Activated T-cell treated with anti-CD3 and anti-CD28 coated beads, Interleukin-2, amount 50 U/mL, for 72 hours (primary cell): ENCODE results near the gene EPG5. TPM values are rescaled to one million over a fixed set of nuclear protein-coding genes. Genes with fewer than 3 reads are reported as not detected.
"Not testable (repeated sequence)": the region's sequence is repeated elsewhere in the genome, so short reads cannot be mapped to it uniquely, and the experiment has no call there.

ENCODE experiments used
- ATAC-seq, 2 donors: fragments of 150-1000 bp; cut with Tn5 transposase; replicated peaks in 1 of 2; 2 replicates each; pipeline ENCODE4 v1.10.0; 2021; ENCODE audit warnings: moderate library complexity in 2 of 2, mild to moderate bottlenecking in 1 of 2
- DNase-seq, 2 donors: peaks; one replicate each; pipeline ENCODE4 v3.0.0; 2021 to 2022; ENCODE audit warnings: mixed read lengths in 1 of 2
- H3K27ac Mint-ChIP-seq: one replicate; pipeline ENCODE4 v1.8.0; 2022; ENCODE audit warnings: mild to moderate bottlenecking, moderate library complexity, mixed read lengths
- H3K27me3 Mint-ChIP-seq: one replicate; pipeline ENCODE4 v1.8.0; 2022; ENCODE audit warnings: low read depth, mixed read lengths
- H3K36me3 Mint-ChIP-seq, 2 donors: one replicate each; pipeline ENCODE4 v1.8.0; 2022; ENCODE audit warnings: mixed read lengths in 2 of 2, mild to moderate bottlenecking in 1 of 2; ENCODE audit not compliant: insufficient read depth in 2 of 2
- H3K4me1 Mint-ChIP-seq: one replicate; pipeline ENCODE4 v1.8.0; 2022; ENCODE audit warnings: low read depth, mixed read lengths
- H3K4me3 Mint-ChIP-seq, 2 donors: one replicate each; pipeline ENCODE4 v1.8.0; 2022; ENCODE audit warnings: mild to moderate bottlenecking in 2 of 2, mixed read lengths in 2 of 2, moderate library complexity in 2 of 2
- H3K9me3 Mint-ChIP-seq, 2 donors: one replicate each; pipeline ENCODE4 v1.8.0; 2022; ENCODE audit warnings: mixed read lengths in 2 of 2
- total RNA-seq, 2 donors: library from RNA; stranded (reverse); gene quantifications; one replicate each; pipeline ENCODE4 v1.2.3, GENCODE V29; 2022

The EPG5 gene
- total RNA-seq, 2 donors from 2014 or later = 22.2 to 27.0 TPM

DNA sequence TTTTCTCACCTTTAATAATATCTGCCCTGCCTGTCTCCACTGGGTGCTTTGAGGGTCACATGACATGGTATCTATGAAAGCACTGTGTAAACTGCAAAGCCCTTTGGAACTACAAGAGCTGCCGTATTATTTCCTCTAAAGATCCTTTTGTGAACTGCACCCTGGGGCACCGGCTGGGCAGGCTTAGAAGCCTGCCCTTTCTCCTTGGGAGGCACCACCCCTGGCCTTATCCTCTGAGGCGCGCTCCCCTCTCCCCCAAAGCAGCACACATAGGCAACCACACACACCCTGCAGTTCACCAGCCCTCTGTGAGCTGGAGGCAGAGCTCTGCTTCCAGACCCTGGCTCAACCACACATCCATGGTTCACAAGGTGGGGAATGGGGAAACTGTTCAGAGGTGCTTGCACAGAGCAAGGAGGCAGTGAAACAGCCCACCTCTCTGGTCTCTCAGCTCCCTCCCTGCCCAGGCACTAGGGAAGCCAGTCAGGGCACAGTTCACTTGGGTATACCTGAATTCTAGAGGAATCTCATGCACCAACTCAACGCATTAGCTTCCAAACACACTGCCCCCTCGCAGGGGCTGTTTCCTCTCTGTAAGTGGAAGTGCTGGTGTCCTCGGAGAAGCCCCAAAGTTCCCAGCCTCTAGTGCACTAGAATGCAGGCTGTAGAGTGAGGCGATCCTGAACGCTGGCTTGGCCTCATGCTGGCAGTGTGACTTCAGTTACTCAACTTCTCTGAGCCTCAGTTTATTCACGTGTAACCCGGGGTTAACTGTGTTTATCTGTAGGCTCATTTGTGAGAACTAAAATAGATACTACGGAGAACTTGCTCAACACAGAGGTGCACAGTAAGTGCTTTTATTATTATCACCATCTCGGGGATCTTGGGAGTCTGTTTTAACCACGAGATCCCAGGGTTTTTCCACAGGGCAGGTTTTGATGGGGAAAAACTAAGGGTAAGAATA, 130.6 kb downstream of the EPG5 start:
- Mint-ChIP-seq H3K27ac (no peak overlapping the region), H3K4me1 (peaks cover 7% of the 10 kb centered on the region), H3K4me3 (peak overlapping the region; percentile 56 to 74), H3K9me3 (no peaks in the 10 kb centered on the region), H3K27me3 (peaks cover 46% of the 10 kb centered on the region), H3K36me3 (no peaks in the 10 kb centered on the region)
- ATAC-seq = no peak
- DNase-seq = no peak

DNA sequence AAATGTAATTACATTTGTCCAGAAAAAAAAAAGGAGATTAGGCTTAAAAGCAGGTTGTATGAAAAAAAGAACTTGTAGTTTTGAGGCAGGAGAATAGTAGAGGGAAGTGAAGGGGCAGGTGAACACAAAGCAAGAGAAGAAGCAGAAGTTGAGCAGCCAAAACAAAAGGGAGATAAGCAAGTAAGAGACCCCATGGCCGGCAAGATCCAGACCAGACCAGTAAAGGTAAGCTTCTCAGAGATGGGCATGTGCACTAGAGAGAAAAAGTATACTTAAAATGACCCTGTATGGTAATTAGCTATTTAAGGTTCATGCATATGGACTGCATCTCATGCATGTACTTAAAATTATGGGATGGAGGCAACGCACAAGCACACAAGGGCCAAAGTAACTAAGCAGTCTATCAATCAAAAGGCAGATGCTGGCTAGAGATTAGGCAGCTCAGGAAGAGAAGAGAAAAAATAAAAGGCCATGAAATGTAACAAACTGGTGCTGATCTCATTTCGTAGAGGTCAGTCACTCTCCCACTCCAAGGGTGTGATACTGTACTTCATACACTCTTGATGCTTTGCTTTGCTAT, 132.0 kb downstream of the EPG5 start:
- DNase-seq (no peak), ATAC-seq (no peak)
- Mint-ChIP-seq H3K4me3 (no peak overlapping the region), H3K36me3 (no peaks in the 10 kb centered on the region), H3K9me3 (no peaks in the 10 kb centered on the region), H3K4me1 (peaks cover 7% of the 10 kb centered on the region), H3K27ac (no peak overlapping the region), H3K27me3 (peaks cover 38% of the 10 kb centered on the region)

DNA sequence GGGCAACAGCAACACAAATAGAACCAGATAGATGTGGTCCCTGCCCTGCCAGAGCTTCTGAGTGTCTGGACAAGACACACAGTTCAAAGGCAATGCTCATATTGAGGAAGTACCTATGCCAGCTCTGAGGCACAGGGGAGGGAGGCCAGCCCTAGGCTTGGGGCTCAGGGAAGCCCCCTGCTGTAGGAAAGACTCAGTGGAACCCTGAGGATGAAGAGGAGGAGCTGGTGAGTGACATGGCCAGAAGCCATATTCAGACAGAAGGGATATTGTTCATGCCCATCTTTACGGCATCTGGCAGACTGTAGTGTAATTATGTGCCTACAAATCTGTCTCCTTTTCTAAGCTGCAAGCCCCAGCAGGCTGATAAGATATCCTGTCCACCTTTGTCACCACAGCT, 132.8 kb downstream of the EPG5 start:
- H3K9me3 Mint-ChIP-seq = no peaks in the 10 kb centered on the region
- no peak for ATAC-seq
- H3K27me3 Mint-ChIP-seq = peaks cover 29% of the 10 kb centered on the region
- no peaks in the 10 kb centered on the region for H3K36me3 Mint-ChIP-seq
- peaks cover 7% of the 10 kb centered on the region for H3K4me1 Mint-ChIP-seq
- no peak for DNase-seq
- no peak overlapping the region for H3K4me3 Mint-ChIP-seq
- H3K27ac Mint-ChIP-seq = no peak overlapping the region

DNA sequence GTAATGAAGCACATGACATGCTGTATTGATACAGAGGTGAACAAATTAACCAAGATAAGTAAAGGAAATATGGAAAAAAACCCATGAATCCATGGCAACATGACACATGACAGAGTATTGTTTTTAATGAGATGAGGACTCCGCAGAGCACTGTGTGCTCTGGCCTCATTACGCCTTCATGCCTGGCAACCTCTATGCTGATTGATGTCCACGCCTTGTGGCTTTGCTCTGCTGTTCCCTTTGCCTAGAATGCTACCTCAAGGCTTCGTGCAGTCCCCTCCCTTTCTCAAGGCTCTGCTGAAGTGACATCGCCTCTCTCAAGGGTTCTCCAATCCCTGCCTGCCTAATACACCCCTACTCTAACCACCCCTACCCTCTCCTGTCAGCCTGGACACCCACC, 133.3 kb downstream of the EPG5 start:
- no peak for DNase-seq
- no peak overlapping the region for H3K27ac Mint-ChIP-seq
- peaks cover 26% of the 10 kb centered on the region for H3K27me3 Mint-ChIP-seq
- H3K4me1 Mint-ChIP-seq = peaks cover 7% of the 10 kb centered on the region
- no peaks in the 10 kb centered on the region for H3K9me3 Mint-ChIP-seq
- no peak overlapping the region for H3K4me3 Mint-ChIP-seq
- no peak for ATAC-seq
- no peaks in the 10 kb centered on the region for H3K36me3 Mint-ChIP-seq

DNA sequence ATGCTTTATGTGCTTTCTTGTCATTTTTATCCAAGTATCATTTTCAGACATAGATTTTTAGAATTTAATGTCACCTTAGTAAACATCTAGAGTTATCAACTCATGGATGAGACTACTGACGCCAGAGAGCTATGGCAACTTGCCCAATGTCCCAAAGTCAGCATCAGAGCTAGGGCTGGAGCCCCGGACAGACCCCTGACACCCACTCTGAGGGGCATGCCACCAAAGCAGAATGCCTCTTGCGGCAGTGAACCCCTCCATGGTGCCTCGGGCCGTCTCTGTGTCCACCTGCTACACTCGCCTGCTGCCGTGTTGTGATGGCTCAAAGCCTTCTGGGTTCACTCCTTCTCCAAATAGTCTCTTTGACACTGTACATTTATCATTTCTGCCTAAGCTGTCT, 136.2 kb downstream of the EPG5 start:
- Mint-ChIP-seq H3K27ac (no peak overlapping the region), H3K27me3 (peaks cover 14% of the 10 kb centered on the region), H3K4me1 (peaks cover 14% of the 10 kb centered on the region), H3K4me3 (no peak overlapping the region), H3K9me3 (no peaks in the 10 kb centered on the region), H3K36me3 (no peaks in the 10 kb centered on the region)
- no peak for ATAC-seq
- DNase-seq = no peak

DNA sequence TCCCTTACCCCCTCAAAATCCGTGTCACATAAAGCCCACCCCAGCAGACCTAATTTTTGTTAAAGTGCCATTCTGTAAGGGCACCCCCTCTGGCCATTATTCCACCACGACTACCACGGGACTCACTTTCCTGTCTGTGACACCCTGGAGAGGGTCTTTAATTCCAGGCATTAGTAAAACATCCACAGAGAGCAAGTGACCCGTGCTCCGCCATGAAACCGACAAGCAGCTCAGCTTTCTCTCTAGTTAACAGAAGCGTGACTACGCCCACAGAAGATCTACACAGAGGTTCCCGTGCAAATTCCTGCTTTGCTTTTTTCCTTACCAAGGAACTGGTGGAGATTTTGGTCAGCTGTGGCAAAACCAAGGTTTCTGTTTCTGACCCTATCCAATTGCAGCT, 137.3 kb downstream of the EPG5 start:
- H3K9me3 Mint-ChIP-seq = no peaks in the 10 kb centered on the region
- peaks cover 3% of the 10 kb centered on the region for H3K27me3 Mint-ChIP-seq
- H3K4me1 Mint-ChIP-seq = peaks cover 17% of the 10 kb centered on the region
- no peak overlapping the region for H3K4me3 Mint-ChIP-seq
- DNase-seq (no peak), ATAC-seq (no peak)
- H3K27ac Mint-ChIP-seq = no peak overlapping the region
- H3K36me3 Mint-ChIP-seq = no peaks in the 10 kb centered on the region

DNA sequence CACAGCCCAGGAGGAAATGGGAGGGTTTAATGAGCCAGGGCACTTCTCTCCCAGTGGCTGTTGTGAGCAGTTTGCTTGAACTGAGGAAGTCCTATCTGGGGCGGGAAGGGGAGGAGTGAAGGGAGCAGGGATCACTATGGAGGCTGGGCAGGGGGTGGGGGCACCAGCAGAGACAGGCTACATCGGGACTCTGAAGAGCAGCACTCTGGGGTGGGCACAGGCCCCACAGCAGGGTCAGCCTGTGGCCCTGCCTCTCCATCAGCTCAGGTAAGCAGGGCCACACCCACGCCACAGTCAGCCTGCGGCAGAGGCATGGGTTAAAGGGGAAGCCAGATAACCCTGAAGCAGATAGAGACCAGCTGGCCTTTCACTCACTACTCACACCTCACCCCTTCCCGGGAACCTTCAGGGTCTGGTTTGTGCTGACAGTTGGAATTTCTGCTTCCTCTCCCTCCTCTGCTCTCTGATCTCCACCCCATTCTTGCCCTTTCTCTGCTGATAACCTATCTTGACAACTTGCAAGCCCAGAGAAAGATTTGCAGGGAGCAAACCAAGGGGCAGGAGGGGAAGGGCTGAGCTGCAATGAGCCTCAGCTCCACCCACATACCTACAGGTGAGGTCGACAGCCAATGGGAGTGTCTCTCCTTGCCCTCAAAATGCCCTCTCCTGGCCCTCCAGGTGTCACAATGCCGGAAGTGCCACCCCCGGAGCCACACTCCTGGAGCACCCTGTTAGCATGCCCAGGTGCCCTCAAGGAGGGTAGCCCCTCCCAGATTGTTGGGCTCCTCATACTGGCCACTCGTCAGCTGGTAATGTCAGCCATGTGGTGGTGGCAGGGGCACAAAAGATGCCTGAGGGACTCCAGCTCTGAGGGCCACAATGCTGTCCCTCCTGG, 138.0 kb downstream of the EPG5 start:
- Mint-ChIP-seq H3K4me1 (peaks cover 21% of the 10 kb centered on the region), H3K4me3 (no peak overlapping the region), H3K9me3 (no peaks in the 10 kb centered on the region), H3K27me3 (no peaks in the 10 kb centered on the region), H3K36me3 (no peaks in the 10 kb centered on the region), H3K27ac (no peak overlapping the region)
- ATAC-seq (no peak), DNase-seq (no peak)

DNA sequence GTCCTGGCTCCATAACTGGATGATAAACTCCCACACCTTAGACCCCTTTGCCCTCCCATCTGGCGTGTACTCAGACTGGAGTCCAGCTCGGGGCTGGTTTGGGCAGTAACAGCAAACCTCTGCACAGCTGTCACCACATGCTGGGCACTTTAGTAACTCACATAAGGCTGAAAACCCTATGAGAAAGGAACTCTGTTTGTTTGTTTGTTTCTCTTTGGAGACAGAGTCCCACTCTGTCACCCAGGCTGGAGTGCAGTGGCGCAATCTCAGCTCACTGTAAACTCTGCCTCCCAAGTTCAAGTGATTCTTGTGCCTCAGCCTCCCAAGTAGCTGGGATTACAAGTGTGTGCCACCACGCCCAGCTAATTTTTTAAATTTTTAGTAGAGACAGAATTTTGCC, 140.4 kb downstream of the EPG5 start:
- not testable (repeated sequence) for H3K36me3 Mint-ChIP-seq, H3K27ac Mint-ChIP-seq, DNase-seq, H3K27me3 Mint-ChIP-seq, H3K4me3 Mint-ChIP-seq, H3K9me3 Mint-ChIP-seq, ATAC-seq
- peaks cover 21% of the 10 kb centered on the region for H3K4me1 Mint-ChIP-seq

DNA sequence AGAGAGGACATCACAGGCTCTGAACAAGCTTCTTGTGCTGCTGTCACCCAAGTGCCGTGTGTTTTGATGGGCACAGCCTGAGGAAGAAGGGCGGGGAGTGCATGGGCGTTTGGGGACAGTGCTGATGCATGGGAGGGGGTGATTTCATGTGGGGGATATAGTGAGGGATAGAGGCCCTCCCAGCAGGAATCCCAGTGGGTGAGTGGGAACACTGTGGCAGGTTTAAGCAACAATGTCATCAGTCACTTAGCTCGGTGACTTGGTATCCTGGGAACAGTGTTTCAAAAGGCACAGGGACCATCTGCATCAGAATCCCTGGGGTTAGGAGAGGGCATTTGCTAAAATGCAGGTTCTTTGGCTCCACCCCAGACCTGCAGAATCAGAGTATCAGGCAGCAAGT, 141.0 kb downstream of the EPG5 start:
- Mint-ChIP-seq H3K27ac (no peak overlapping the region), H3K27me3 (peaks cover 11% of the 10 kb centered on the region), H3K36me3 (no peaks in the 10 kb centered on the region), H3K4me3 (no peak overlapping the region), H3K9me3 (no peaks in the 10 kb centered on the region), H3K4me1 (peaks cover 21% of the 10 kb centered on the region)
- no peak for DNase-seq
- no peak for ATAC-seq

DNA sequence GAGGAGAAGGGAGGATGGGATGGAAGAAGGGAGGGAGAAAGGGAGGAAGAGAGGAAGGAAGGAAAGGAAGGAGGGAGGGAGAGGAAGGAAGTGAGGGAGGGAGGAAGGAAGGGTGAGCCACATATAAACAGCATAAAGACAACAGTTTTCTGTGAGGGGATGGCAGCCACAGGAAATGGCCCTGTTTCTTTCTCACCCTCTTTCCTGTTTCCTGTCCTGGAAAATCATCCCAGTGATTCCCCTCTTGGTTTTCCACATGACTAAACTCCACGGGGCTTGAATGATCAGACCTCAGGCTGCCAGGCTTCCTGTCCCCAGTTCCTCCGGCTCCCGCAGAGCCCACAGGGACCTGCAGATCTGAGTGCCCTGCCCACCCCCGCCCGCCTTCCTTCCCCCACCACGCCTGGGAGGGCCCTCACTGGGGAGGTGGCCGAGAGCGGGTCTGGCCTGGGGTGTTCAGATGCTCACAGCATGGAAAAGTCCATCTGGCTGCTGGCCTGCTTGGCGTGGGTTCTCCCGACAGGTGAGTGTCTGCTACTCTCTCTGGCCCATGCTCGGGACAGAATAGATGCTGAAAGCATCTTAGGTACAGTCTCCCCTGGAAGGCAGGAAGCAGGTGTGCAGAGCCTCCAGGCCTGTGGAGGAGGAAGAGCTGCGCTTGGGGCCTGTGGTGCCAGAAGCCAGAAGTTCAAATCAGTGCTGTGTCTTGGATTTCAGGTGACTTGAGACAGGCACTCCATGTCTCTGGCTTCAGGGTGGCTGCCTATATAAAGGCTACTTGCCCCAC, 141.7 kb downstream of the EPG5 start, which contains the start of gene SIGLEC15:
Gene SIGLEC15 (plus strand): TSS at position 418 of the 787 bp plus-strand sequence. CDS start 54 bp downstream, at position 472.
- Mint-ChIP-seq H3K27me3 (peaks cover 17% of the 10 kb centered on the region), H3K4me1 (peaks cover 21% of the 10 kb centered on the region), H3K27ac (no peak within 1 kb of the TSS), H3K36me3 (no peaks in the 10 kb centered on the region), H3K4me3 (no peak within 1 kb of the TSS), H3K9me3 (no peaks in the 10 kb centered on the region)
- DNase-seq = no peak
- ATAC-seq = no peak

DNA sequence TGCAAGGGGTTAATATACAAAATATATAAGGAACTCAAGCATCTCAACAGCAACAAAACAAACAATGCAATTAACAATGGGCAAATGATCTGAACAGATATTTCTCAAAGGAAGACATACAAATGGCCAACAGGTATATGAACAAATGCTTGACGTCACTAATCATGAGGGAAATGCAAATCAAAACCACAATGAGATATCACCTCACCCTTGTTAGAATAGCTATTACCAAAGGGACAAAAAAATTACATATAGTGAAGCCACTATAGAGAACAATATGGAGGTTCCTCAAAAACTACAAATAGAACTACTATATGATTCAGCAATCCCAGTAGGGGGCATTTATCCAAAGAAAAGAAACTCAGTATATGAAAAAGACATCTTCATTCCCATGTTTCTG, 145.4 kb downstream of the EPG5 start:
- Mint-ChIP-seq H3K27ac (no peak overlapping the region), H3K4me3 (no peak overlapping the region), H3K36me3 (peaks cover 0 to 1% of the 10 kb centered on the region in 2 donors), H3K4me1 (peaks cover 13% of the 10 kb centered on the region), H3K27me3 (peaks cover 17% of the 10 kb centered on the region), H3K9me3 (peaks cover 0 to 2% of the 10 kb centered on the region in 2 donors)
- DNase-seq (no peak), ATAC-seq (no peak)

DNA sequence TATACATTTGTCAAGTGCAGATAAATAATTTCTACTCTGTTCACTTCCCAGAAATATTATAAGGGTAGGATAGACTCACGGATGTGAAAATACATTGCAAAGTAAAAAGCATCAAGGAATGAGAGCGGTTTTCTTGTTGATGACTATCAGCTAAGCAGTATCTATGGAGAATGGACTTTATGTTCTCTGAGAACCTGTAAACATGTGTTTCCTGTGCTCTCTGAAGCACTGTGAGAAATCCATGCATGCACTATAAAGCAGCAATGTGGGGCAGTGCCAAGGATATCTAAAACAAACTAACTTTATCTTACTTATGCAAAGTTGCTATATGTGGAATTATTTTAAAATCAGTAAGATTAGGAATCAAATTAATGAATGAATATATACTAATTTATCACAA, 146.1 kb downstream of the EPG5 start:
- no peak for DNase-seq
- H3K27ac Mint-ChIP-seq = no peak overlapping the region
- peaks cover 3 to 4% of the 10 kb centered on the region in 2 donors for H3K36me3 Mint-ChIP-seq
- no peak overlapping the region for H3K4me3 Mint-ChIP-seq
- peaks cover 17% of the 10 kb centered on the region for H3K27me3 Mint-ChIP-seq
- peaks cover 0 to 9% of the 10 kb centered on the region in 2 donors for H3K9me3 Mint-ChIP-seq
- peaks cover 13% of the 10 kb centered on the region for H3K4me1 Mint-ChIP-seq
- no peak for ATAC-seq
